ENCODE results near the gene TRMT112.

GRCh38 chr11:64323373-64323772, 6.0 kb upstream of the TRMT112 start:
- TF ChIP-seq CTCF (IDR thresholded peaks at IDR 0.05): no peak
- no peak for TF ChIP-seq POLR2A (IDR thresholded peaks at IDR 0.05)

All from right lobe of liver (tissue), 4 donors.